HEK293 (cell line): ENCODE data around the gene NXPH2.

Experiments
- CTCF ChIA-PET: fragments of 350-600 bp; formaldehyde crosslinking; extraction: SDS; loops from one replicate; lab custom pipeline; 2021; ENCODE audit warnings: antibody characterized with exemption; lab: Yijun Ruan, JAX
- POLR2A ChIA-PET: fragments of 300-600 bp; formaldehyde crosslinking; extraction: SDS; loops from one replicate; lab custom pipeline; 2020; ENCODE audit warnings: antibody characterized with exemption, inconsistent platforms; lab: Yijun Ruan, JAX
- H3K27ac ChIP-seq: fragments of 200-500 bp; sonication (Bioruptor generic); 2 replicates; pipeline ENCODE4 v1.5.1; 2014; ENCODE audit warnings: low read depth, low read length, control low read depth, inconsistent platforms; ENCODE audit errors: extremely low read depth
- H3K36me3 ChIP-seq, 2 experiments: fragments of 200-500 bp in 1 of 2; sonication (Bioruptor generic) in 1 of 2; 1 replicate in 1 of 2; 2 replicates in 1 of 2; pipeline ENCODE4 v1.5.1; 2014 to 2017; ENCODE audit warnings: inconsistent platforms in 2 of 2, low read length in 2 of 2; ENCODE audit not compliant: control insufficient read depth in 2 of 2, insufficient read depth in 1 of 2
- H3K4me1 ChIP-seq: fragments of 200-500 bp; sonication (Bioruptor generic); 2 replicates; pipeline ENCODE4 v1.5.1; 2014; ENCODE audit warnings: mild to moderate bottlenecking, low read length, inconsistent platforms; ENCODE audit not compliant: control insufficient read depth, insufficient read depth
- H3K4me3 ChIP-seq: 2 replicates; pipeline ENCODE4 v1.5.1; 2011; ENCODE audit warnings: low read depth, mild to moderate bottlenecking, control low read depth, low read length, moderate library complexity
- H3K9me3 ChIP-seq: fragments of 200-500 bp; sonication (Bioruptor generic); 2 replicates; pipeline ENCODE4 v1.5.1; 2014; ENCODE audit warnings: low read depth, low read length, inconsistent platforms; ENCODE audit not compliant: control insufficient read depth, insufficient read depth
- RBAK ChIP-seq: fragments of 450-650 bp; formaldehyde crosslinking; IDR thresholded peaks from 2 replicates; pipeline ENCODE4 v1.5.1; 2016; ENCODE audit warnings: missing biosample characterization, missing genetic modification characterization
- SCRT1 ChIP-seq: fragments of 450-650 bp; formaldehyde crosslinking; IDR thresholded peaks from 2 replicates; pipeline ENCODE4 v1.5.1; 2016; ENCODE audit warnings: missing biosample characterization, missing genetic modification characterization, borderline replicate concordance
- ZNF174 ChIP-seq: fragments of 450-650 bp; formaldehyde crosslinking; IDR thresholded peaks from 2 replicates; pipeline ENCODE4 v1.5.0; 2017; ENCODE audit warnings: missing biosample characterization, mild to moderate bottlenecking, missing genetic modification characterization
- ZNF19 ChIP-seq: fragments of 450-650 bp; formaldehyde crosslinking; IDR thresholded peaks from 2 replicates; pipeline ENCODE4; 2016; ENCODE audit warnings: missing biosample characterization, missing genetic modification characterization, low read depth
- ZNF266 ChIP-seq: fragments of 450-650 bp; formaldehyde crosslinking; IDR thresholded peaks from 2 replicates; pipeline ENCODE4 v1.5.1; 2016; ENCODE audit warnings: missing biosample characterization, missing genetic modification characterization, low read depth
- ZNF280C ChIP-seq: fragments of 450-650 bp; formaldehyde crosslinking; IDR thresholded peaks from 2 replicates; pipeline ENCODE4 v1.5.1; 2016; ENCODE audit warnings: missing biosample characterization, missing genetic modification characterization
- ZNF324 ChIP-seq: fragments of 450-650 bp; formaldehyde crosslinking; IDR thresholded peaks from 2 replicates; pipeline ENCODE4 v1.5.1; 2016; ENCODE audit warnings: missing biosample characterization, missing genetic modification characterization
- ZNF521 ChIP-seq: fragments of 450-650 bp; formaldehyde crosslinking; IDR thresholded peaks from 2 replicates; pipeline ENCODE4 v1.5.1; 2017; ENCODE audit warnings: missing biosample characterization, mild to moderate bottlenecking, missing genetic modification characterization
- ZNF548 ChIP-seq: fragments of 450-650 bp; formaldehyde crosslinking; IDR thresholded peaks from 2 replicates; pipeline ENCODE4 v1.5.1; 2016; ENCODE audit warnings: missing biosample characterization, missing genetic modification characterization
- ZNF549 ChIP-seq: fragments of 450-650 bp; IDR thresholded peaks from 2 replicates; pipeline ENCODE4 v1.5.1; 2018; ENCODE audit warnings: missing biosample characterization, missing genetic modification characterization, mild to moderate bottlenecking, inconsistent platforms, moderate library complexity
- TF ChIP-seq, protein P1 (sequence below): fragments of 450-650 bp; formaldehyde crosslinking; IDR thresholded peaks from 2 replicates; pipeline ENCODE4; 2016; ENCODE audit warnings: missing biosample characterization, missing genetic modification characterization
- TF ChIP-seq, protein P2 (sequence below): fragments of 450-650 bp; formaldehyde crosslinking; conservative IDR thresholded peaks from 2 replicates; pipeline ENCODE4 v1.5.1; 2016; ENCODE audit warnings: low read depth, missing biosample characterization, missing genetic modification characterization
- TF ChIP-seq, protein P3 (sequence below): fragments of 450-650 bp; formaldehyde crosslinking; IDR thresholded peaks from 2 replicates; pipeline ENCODE4 v1.5.1; 2016; ENCODE audit warnings: missing biosample characterization, missing genetic modification characterization, borderline replicate concordance

The NXPH2 gene

DNA sequence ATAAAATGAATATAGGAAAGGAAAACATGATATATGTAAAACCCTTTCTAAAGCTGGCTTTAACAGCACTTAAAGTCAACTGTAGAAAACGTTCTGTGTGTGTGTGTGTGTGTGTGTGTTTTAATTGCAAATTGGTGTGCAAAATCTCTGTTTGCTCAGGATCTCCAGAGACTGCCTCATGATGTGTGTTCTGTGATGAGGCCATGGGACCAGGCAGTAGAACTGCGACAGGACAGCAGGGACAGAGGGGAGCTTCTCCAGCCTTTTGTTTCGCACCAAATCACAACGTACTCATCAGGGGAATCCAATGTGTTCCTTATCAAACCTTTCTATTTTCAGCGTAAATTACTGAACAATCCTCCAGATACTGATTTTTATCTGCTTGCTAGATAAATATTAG, 66.7 kb downstream of the NXPH2 start (continued):
- TF ChIP-seq, protein P1, sequence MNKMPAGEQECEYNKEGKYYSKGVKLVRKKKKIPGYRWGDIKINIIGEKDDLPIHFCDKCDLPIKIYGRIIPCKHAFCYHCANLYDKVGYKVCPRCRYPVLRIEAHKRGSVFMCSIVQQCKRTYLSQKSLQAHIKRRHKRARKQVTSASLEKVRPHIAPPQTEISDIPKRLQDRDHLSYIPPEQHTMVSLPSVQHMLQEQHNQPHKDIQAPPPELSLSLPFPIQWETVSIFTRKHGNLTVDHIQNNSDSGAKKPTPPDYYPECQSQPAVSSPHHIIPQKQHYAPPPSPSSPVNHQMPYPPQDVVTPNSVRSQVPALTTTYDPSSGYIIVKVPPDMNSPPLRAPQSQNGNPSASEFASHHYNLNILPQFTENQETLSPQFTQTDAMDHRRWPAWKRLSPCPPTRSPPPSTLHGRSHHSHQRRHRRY (tag by site-specific recombination): no peak
- TF ChIP-seq, all 188 proteins: peak for 0

- peaks cover 8% of the 10 kb centered on the region; the same call in 1 of the 2 replicates for H3K4me1 ChIP-seq
- CTCF ChIA-PET: interaction anchor here (0.6 to 1.6 kb wide), 5 partner anchors 74 to 307 kb away, joined by 3 to 6 read pairs (median 3); no protein-coding TSS in a partner anchor
- H3K4me3 ChIP-seq: no peak overlapping the region
- no peaks in the 10 kb centered on the region for H3K9me3 ChIP-seq
- POLR2A ChIA-PET: no interaction called here
- H3K36me3 ChIP-seq: no peaks in the 10 kb centered on the region
- H3K27ac ChIP-seq: no peak overlapping the region
- TF ChIP-seq ZNF548 (tag by site-specific recombination) (no peak), ZNF266 (tag by site-specific recombination) (no peak), ZNF521 (tag by site-specific recombination) (no peak), ZNF549 (no peak), ZNF174 (tag by site-specific recombination) (no peak), ZNF280C (tag by site-specific recombination) (no peak), ZNF324 (tag by site-specific recombination) (no peak), SCRT1 (tag by site-specific recombination) (no peak), RBAK (tag by site-specific recombination) (no peak), ZNF19 (tag by site-specific recombination) (no peak)
- TF ChIP-seq, protein P2, sequence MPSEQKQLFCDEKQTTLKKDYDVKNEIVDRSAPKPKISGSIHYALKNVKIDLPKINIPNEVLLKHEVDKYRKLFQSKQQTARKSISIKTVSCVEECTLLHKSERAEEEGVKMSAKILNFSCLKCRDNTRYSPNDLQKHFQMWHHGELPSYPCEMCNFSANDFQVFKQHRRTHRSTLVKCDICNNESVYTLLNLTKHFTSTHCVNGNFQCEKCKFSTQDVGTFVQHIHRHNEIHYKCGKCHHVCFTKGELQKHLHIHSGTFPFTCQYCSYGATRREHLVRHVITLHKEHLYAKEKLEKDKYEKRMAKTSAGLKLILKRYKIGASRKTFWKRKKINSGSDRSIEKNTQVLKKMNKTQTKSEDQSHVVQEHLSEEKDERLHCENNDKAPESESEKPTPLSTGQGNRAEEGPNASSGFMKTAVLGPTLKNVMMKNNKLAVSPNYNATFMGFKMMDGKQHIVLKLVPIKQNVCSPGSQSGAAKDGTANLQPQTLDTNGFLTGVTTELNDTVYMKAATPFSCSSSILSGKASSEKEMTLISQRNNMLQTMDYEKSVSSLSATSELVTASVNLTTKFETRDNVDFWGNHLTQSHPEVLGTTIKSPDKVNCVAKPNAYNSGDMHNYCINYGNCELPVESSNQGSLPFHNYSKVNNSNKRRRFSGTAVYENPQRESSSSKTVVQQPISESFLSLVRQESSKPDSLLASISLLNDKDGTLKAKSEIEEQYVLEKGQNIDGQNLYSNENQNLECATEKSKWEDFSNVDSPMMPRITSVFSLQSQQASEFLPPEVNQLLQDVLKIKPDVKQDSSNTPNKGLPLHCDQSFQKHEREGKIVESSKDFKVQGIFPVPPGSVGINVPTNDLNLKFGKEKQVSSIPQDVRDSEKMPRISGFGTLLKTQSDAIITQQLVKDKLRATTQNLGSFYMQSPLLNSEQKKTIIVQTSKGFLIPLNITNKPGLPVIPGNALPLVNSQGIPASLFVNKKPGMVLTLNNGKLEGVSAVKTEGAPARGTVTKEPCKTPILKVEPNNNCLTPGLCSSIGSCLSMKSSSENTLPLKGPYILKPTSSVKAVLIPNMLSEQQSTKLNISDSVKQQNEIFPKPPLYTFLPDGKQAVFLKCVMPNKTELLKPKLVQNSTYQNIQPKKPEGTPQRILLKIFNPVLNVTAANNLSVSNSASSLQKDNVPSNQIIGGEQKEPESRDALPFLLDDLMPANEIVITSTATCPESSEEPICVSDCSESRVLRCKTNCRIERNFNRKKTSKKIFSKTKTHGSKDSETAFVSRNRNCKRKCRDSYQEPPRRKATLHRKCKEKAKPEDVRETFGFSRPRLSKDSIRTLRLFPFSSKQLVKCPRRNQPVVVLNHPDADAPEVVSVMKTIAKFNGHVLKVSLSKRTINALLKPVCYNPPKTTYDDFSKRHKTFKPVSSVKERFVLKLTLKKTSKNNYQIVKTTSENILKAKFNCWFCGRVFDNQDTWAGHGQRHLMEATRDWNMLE (tag by site-specific recombination): no peak
- TF ChIP-seq, protein P3, sequence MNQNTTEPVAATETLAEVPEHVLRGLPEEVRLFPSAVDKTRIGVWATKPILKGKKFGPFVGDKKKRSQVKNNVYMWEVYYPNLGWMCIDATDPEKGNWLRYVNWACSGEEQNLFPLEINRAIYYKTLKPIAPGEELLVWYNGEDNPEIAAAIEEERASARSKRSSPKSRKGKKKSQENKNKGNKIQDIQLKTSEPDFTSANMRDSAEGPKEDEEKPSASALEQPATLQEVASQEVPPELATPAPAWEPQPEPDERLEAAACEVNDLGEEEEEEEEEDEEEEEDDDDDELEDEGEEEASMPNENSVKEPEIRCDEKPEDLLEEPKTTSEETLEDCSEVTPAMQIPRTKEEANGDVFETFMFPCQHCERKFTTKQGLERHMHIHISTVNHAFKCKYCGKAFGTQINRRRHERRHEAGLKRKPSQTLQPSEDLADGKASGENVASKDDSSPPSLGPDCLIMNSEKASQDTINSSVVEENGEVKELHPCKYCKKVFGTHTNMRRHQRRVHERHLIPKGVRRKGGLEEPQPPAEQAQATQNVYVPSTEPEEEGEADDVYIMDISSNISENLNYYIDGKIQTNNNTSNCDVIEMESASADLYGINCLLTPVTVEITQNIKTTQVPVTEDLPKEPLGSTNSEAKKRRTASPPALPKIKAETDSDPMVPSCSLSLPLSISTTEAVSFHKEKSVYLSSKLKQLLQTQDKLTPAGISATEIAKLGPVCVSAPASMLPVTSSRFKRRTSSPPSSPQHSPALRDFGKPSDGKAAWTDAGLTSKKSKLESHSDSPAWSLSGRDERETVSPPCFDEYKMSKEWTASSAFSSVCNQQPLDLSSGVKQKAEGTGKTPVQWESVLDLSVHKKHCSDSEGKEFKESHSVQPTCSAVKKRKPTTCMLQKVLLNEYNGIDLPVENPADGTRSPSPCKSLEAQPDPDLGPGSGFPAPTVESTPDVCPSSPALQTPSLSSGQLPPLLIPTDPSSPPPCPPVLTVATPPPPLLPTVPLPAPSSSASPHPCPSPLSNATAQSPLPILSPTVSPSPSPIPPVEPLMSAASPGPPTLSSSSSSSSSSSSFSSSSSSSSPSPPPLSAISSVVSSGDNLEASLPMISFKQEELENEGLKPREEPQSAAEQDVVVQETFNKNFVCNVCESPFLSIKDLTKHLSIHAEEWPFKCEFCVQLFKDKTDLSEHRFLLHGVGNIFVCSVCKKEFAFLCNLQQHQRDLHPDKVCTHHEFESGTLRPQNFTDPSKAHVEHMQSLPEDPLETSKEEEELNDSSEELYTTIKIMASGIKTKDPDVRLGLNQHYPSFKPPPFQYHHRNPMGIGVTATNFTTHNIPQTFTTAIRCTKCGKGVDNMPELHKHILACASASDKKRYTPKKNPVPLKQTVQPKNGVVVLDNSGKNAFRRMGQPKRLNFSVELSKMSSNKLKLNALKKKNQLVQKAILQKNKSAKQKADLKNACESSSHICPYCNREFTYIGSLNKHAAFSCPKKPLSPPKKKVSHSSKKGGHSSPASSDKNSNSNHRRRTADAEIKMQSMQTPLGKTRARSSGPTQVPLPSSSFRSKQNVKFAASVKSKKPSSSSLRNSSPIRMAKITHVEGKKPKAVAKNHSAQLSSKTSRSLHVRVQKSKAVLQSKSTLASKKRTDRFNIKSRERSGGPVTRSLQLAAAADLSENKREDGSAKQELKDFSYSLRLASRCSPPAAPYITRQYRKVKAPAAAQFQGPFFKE: no peak
Measured at GRCh38 chr2:138713069-138713496, 67.1 kb downstream of the NXPH2 start.
